A673 (cell line): ENCODE data around the gene TES.

Source experiments
- EZH2 ChIP-seq: fragments of 200-600 bp; sonication (generic); IDR thresholded peaks from 2 replicates; pipeline ENCODE4 v1.6.1; 2017; ENCODE audit warnings: borderline replicate concordance, low read depth, mild to moderate bottlenecking, mixed read lengths, antibody characterized with exemption, low read length; ENCODE audit not compliant: poor library complexity, severe bottlenecking
- TF ChIP-seq, protein P1 (sequence below): fragments of 300-800, 200-600 bp; sonication (generic); conservative IDR thresholded peaks from 2 replicates; pipeline ENCODE4 v1.5.1; 2017; ENCODE audit warnings: low read depth, mild to moderate bottlenecking, antibody characterized with exemption, low read length, moderate library complexity, mixed read lengths

GRCh38 chr7:116249969-116250553 is 39.7 kb downstream of the TES start:
- TF ChIP-seq, protein P1, sequence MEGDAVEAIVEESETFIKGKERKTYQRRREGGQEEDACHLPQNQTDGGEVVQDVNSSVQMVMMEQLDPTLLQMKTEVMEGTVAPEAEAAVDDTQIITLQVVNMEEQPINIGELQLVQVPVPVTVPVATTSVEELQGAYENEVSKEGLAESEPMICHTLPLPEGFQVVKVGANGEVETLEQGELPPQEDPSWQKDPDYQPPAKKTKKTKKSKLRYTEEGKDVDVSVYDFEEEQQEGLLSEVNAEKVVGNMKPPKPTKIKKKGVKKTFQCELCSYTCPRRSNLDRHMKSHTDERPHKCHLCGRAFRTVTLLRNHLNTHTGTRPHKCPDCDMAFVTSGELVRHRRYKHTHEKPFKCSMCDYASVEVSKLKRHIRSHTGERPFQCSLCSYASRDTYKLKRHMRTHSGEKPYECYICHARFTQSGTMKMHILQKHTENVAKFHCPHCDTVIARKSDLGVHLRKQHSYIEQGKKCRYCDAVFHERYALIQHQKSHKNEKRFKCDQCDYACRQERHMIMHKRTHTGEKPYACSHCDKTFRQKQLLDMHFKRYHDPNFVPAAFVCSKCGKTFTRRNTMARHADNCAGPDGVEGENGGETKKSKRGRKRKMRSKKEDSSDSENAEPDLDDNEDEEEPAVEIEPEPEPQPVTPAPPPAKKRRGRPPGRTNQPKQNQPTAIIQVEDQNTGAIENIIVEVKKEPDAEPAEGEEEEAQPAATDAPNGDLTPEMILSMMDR: peak; percentile 67
- no peak for TF ChIP-seq EZH2
